GM20000 (cell line): ENCODE measurements around the gene COL1A2.

Source experiments
- DNase-seq: peaks from one replicate; pipeline ENCODE4 v3.0.0; 2012; ENCODE audit warnings: low spot score
- CTCF ChIP-seq: IDR thresholded peaks from 2 replicates; pipeline ENCODE4 v1.5.1; 2012; ENCODE audit warnings: mild to moderate bottlenecking, control low read depth; ENCODE audit errors: extremely low read depth, missing control alignments

COL1A2 gene

GRCh38 chr7:94432281-94432670 is 37.6 kb downstream of the COL1A2 start:
- DNase-seq, result no peak
- TF ChIP-seq CTCF, result no peak

- TF ChIP-seq CTCF, result no peak
- DNase-seq, result no peak
Measured at GRCh38 chr7:94432817-94433216, 38.1 kb downstream of the COL1A2 start.

DNA sequence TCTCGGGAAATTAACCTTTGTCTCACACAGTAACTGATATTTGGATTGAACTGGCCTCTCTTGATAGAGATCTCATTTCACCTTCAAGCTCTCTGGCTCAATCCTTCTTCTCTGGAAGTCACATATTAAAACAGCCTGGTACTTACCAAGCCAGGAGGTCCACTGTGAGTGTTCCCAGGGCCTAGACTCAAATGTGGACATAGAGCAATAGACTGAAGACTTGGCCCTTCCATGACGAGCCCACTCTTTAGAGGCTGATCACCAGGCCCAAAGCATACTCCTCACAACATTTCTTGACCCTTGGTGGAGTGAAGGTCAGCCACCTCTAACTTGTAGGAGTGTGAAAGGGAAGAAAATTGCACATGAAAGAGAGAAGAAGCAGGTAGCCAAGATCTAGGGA is 38.5 kb downstream of the COL1A2 start:
- TF ChIP-seq CTCF, result no peak
- DNase-seq, result no peak

GRCh38 chr7:94434042-94434441 is 39.3 kb downstream of the COL1A2 start:
- TF ChIP-seq CTCF, result no peak
- DNase-seq, result no peak

GRCh38 chr7:94436018-94436604 is 41.4 kb downstream of the COL1A2 start:
- peak; percentile 76 for TF ChIP-seq CTCF
- peak; percentile 48 for DNase-seq

DNA sequence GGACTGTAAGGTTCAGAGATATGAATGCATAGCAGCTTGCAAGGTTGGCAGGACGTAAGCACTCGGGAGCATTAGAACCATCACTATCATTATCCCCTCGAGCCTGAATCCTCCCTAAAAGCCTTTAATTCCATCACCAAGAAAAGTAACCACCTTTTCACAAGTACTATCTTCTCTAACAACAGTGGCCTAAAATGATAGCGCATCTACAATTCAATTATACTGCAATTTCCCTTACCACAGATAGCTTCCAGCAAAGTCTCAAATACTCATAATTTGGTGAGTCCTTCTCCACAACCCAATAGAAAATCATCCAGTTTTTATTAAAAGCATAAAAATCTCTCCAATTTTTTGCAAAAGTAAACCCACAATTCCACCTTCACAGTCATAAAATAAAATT is 42.0 kb downstream of the COL1A2 start:
- no peak for TF ChIP-seq CTCF
- no peak for DNase-seq

GRCh38 chr7:94439893-94440381 is 45.2 kb downstream of the COL1A2 start:
- no peak for DNase-seq
- no peak for TF ChIP-seq CTCF
